Endodermal cell (in vitro differentiated cells): ENCODE data around the gene CPN2. TPM values are rescaled to one million over a fixed set of nuclear protein-coding genes. Genes with fewer than 3 reads are reported as not detected.

Source experiments
- DNase-seq: peaks from one replicate; pipeline ENCODE4 v3.0.0-alpha.2; 2017
- H3K27ac ChIP-seq: 2 replicates; pipeline ENCODE4 v1.5.1; 2013; ENCODE audit warnings: mild to moderate bottlenecking, low read depth, low read length, moderate library complexity
- H3K27me3 ChIP-seq: 2 replicates; pipeline ENCODE4 v1.6.1; 2013; ENCODE audit warnings: mild to moderate bottlenecking, low read length, moderate library complexity; ENCODE audit not compliant: insufficient read depth, control insufficient read depth, poor library complexity, severe bottlenecking
- H3K36me3 ChIP-seq: 2 replicates; pipeline ENCODE4 v1.7.0; 2013; ENCODE audit warnings: mild to moderate bottlenecking, low read length, moderate library complexity; ENCODE audit not compliant: control insufficient read depth, insufficient read depth
- H3K4me1 ChIP-seq: one replicate; pipeline ENCODE4 v1.7.0; 2013; ENCODE audit warnings: low read length; ENCODE audit not compliant: control insufficient read depth, insufficient read depth
- H3K4me3 ChIP-seq: 2 replicates; pipeline ENCODE4 v1.5.1; 2013; ENCODE audit warnings: mild to moderate bottlenecking, low read length, moderate library complexity
- H3K9ac ChIP-seq: 2 replicates; pipeline ENCODE4 v1.6.1; 2013; ENCODE audit warnings: mild to moderate bottlenecking, low read length, moderate library complexity; ENCODE audit not compliant: poor library complexity, severe bottlenecking; ENCODE audit errors: extremely low read depth
- H3K9me3 ChIP-seq: 2 replicates; pipeline ENCODE4 v1.6.1; 2013; ENCODE audit warnings: mild to moderate bottlenecking, low read length, moderate library complexity; ENCODE audit not compliant: control insufficient read depth
- H3K27ac Mint-ChIP-seq: 2 replicates; pipeline ENCODE4 v1.8.0; 2020; ENCODE audit warnings: mixed read lengths
- H3K27me3 Mint-ChIP-seq: 2 replicates; pipeline ENCODE4 v1.8.0; 2021; ENCODE audit warnings: mild to moderate bottlenecking, mixed read lengths; ENCODE audit not compliant: insufficient read depth
- H3K36me3 Mint-ChIP-seq: 2 replicates; pipeline ENCODE4 v1.8.0; 2020; ENCODE audit warnings: low read depth, mixed read lengths
- H3K4me1 Mint-ChIP-seq: 2 replicates; pipeline ENCODE4 v1.8.0; 2020; ENCODE audit warnings: mixed read lengths
- H3K4me3 Mint-ChIP-seq: 2 replicates; pipeline ENCODE4 v1.8.0; 2020; ENCODE audit warnings: mild to moderate bottlenecking, moderate library complexity, mixed read lengths
- H3K9me3 Mint-ChIP-seq: 2 replicates; pipeline ENCODE4 v1.8.0; 2020; ENCODE audit warnings: mild to moderate bottlenecking, mixed read lengths
- CTCF ChIP-seq: fragments of 200-600 bp; sonication (generic); conservative IDR thresholded peaks from 2 replicates; pipeline ENCODE4 v1.5.0; 2021; ENCODE audit warnings: antibody characterized with exemption, mild to moderate bottlenecking
- WGBS, 2 experiments: methylation state at CpG; one replicate each; pipeline versions ENCODE4 v1.1.5 to v1.1.7; 2013; ENCODE audit warnings: missing lambda C conversion rate in 2 of 2, mixed read lengths in 1 of 2; ENCODE audit not compliant: insufficient coverage in 1 of 2, insufficient read length in 1 of 2; 5-methylcytosine and 5-hydroxymethylcytosine counted together
- total RNA-seq, 2 donors: library from RNA; stranded (reverse); fragmentation: NEBNext Ultra II Directional in 1 of 2; extraction: Animal tissue kit (Norgen Biotek cat#: 25700) in 1 of 2; gene quantifications; 2 replicates in 1 of 2; 3 replicates in 1 of 2; pipeline ENCODE4 v1.2.1, GENCODE V29; 2021

The CPN2 gene
- total RNA-seq, 2 donors from 2014 or later, result 0.22 TPM; not detected in 1

GRCh38 chr3:194395778-194396538 is 44.8 kb upstream of the CPN2 start:
- Mint-ChIP-seq H3K27ac (no peak overlapping the region), H3K4me1 (peaks cover 7% of the 10 kb centered on the region), H3K4me3 (no peak overlapping the region), H3K27me3 (peaks cover 38% of the 10 kb centered on the region), H3K36me3 (no peaks in the 10 kb centered on the region), H3K9me3 (peaks cover under 1% of the 10 kb centered on the region)
- Histone ChIP-seq H3K4me3 (no peak overlapping the region), H3K27me3 (peaks cover 54% of the 10 kb centered on the region), H3K27ac (no peak overlapping the region), H3K9ac (no peak overlapping the region), H3K9me3 (no peaks in the 10 kb centered on the region), H3K36me3 (no peaks in the 10 kb centered on the region), H3K4me1 (peaks cover 5% of the 10 kb centered on the region)
- peak; percentile 79 for DNase-seq
- 53 to 64% methylated on average over 10 to 26 of the region's 26 CpGs for WGBS, 2 experiments
- TF ChIP-seq CTCF, result no peak

GRCh38 chr3:194395212-194395611 is 44.1 kb upstream of the CPN2 start:
- H3K9ac ChIP-seq, result no peak overlapping the region
- no peak overlapping the region for H3K27ac Mint-ChIP-seq
- no peak overlapping the region for H3K27ac ChIP-seq
- WGBS, 2 experiments, result 81 to 95% methylated on average over 3 to 5 of the region's 5 CpGs
- H3K27me3 ChIP-seq, result peaks cover 56% of the 10 kb centered on the region
- peaks cover 8% of the 10 kb centered on the region for H3K9me3 Mint-ChIP-seq
- peaks cover 6% of the 10 kb centered on the region for H3K9me3 ChIP-seq
- H3K4me3 ChIP-seq, result no peak overlapping the region
- peaks cover 43% of the 10 kb centered on the region for H3K27me3 Mint-ChIP-seq
- no peaks in the 10 kb centered on the region for H3K36me3 ChIP-seq
- peaks cover 5% of the 10 kb centered on the region for H3K4me1 ChIP-seq
- no peaks in the 10 kb centered on the region for H3K36me3 Mint-ChIP-seq
- no peak overlapping the region for H3K4me3 Mint-ChIP-seq
- no peak for TF ChIP-seq CTCF
- no peak for DNase-seq
- H3K4me1 Mint-ChIP-seq, result peaks cover 7% of the 10 kb centered on the region

- WGBS, 2 experiments, result 87 to 91% methylated on average over 4 to 7 of the region's 7 CpGs
- Histone ChIP-seq H3K9ac (no peak overlapping the region), H3K27me3 (peaks cover 47% of the 10 kb centered on the region), H3K36me3 (no peaks in the 10 kb centered on the region), H3K4me3 (no peak overlapping the region), H3K4me1 (peaks cover 3% of the 10 kb centered on the region), H3K27ac (no peak overlapping the region), H3K9me3 (peaks cover 9% of the 10 kb centered on the region)
- peaks cover 29% of the 10 kb centered on the region for H3K27me3 Mint-ChIP-seq
- no peak overlapping the region for H3K4me3 Mint-ChIP-seq
- DNase-seq, result no peak
- peaks cover 9% of the 10 kb centered on the region for H3K9me3 Mint-ChIP-seq
- no peak overlapping the region for H3K27ac Mint-ChIP-seq
- H3K36me3 Mint-ChIP-seq, result no peaks in the 10 kb centered on the region
- TF ChIP-seq CTCF, result no peak
- peaks cover 7% of the 10 kb centered on the region for H3K4me1 Mint-ChIP-seq
These were observed 41.4 kb upstream of the CPN2 start for GRCh38 chr3:194392576-194392975.
